HepG2 (cell line): ENCODE data around the gene SEC61G. TPM values are rescaled to one million over a fixed set of nuclear protein-coding genes. Genes with fewer than 3 reads are reported as not detected.

ENCODE experiments used
- BCL3 ChIP-seq: sonication (generic); formaldehyde crosslinking; IDR thresholded peaks from 2 replicates; pipeline ENCODE4 v1.5.1; 2020; ENCODE audit warnings: mild to moderate bottlenecking, missing genetic modification reagents, moderate library complexity
- DBP ChIP-seq: sonication (generic); formaldehyde crosslinking; IDR thresholded peaks from 2 replicates; pipeline ENCODE4 v1.4.0; 2020; ENCODE audit warnings: missing genetic modification reagents; ENCODE audit errors: not compliant biosample characterization
- HBP1 ChIP-seq: IDR thresholded peaks from 2 replicates; pipeline ENCODE4 v1.6.1; 2016; ENCODE audit warnings: low read depth, control low read depth
- KDM3A ChIP-seq: IDR thresholded peaks from 2 replicates; pipeline ENCODE4 v1.6.1; 2018; ENCODE audit warnings: low read depth, missing compliant biosample characterization
- LBX2 ChIP-seq: sonication (generic); formaldehyde crosslinking; IDR thresholded peaks from 2 replicates; pipeline ENCODE4 v1.5.0; 2020; ENCODE audit warnings: missing genetic modification reagents, mild to moderate bottlenecking, borderline replicate concordance
- NR0B2 ChIP-seq: sonication (generic); formaldehyde crosslinking; IDR thresholded peaks from 2 replicates; pipeline ENCODE4 v1.4.0; 2020; ENCODE audit warnings: mild to moderate bottlenecking, missing genetic modification reagents
- PAX8 ChIP-seq: sonication (generic); formaldehyde crosslinking; IDR thresholded peaks from 2 replicates; pipeline ENCODE4 v1.8.0; 2022; ENCODE audit warnings: mild to moderate bottlenecking, missing genetic modification reagents, borderline replicate concordance
- RXRA ChIP-seq: sonication (generic); formaldehyde crosslinking; IDR thresholded peaks from 2 replicates; pipeline ENCODE4 v1.5.1; 2020; ENCODE audit warnings: missing genetic modification reagents
- SCMH1 ChIP-seq: sonication (generic); formaldehyde crosslinking; IDR thresholded peaks from 2 replicates; pipeline ENCODE4 v1.9.0; 2021; ENCODE audit warnings: missing genetic modification reagents, mild to moderate bottlenecking, borderline replicate concordance
- SMARCE1 ChIP-seq: fragments of 450-650 bp; IDR thresholded peaks from 2 replicates; pipeline ENCODE4 v1.6.1; 2017; ENCODE audit warnings: borderline replicate concordance
- SOX6 ChIP-seq, 2 experiments: fragments of 450-650 bp in 1 of 2; sonication (generic) in 1 of 2; formaldehyde crosslinking in 1 of 2; IDR thresholded peaks; 2 replicates each; pipeline versions ENCODE4 v1.4.0 to v1.6.1; 2017 to 2020; ENCODE audit warnings: antibody characterized with exemption in 1 of 2, mild to moderate bottlenecking in 1 of 2, missing genetic modification reagents in 1 of 2
- ZBTB10 ChIP-seq: sonication (generic); formaldehyde crosslinking; IDR thresholded peaks from 2 replicates; pipeline ENCODE4 v1.4.0; 2020; ENCODE audit warnings: missing genetic modification reagents, borderline replicate concordance
- ZBTB7B ChIP-seq: sonication (generic); formaldehyde crosslinking; IDR thresholded peaks from 2 replicates; pipeline ENCODE4 v1.4.0; 2020; ENCODE audit warnings: missing genetic modification reagents
- polyA plus RNA-seq, 8 experiments: library from polyadenylated mRNA; depleted of rRNA in 3 of 8; stranded (reverse) in 7 of 8; unstranded in 1 of 8; fragments of >200 nt; fragmentation: Illumina TruSeq in 4 of 8; extraction: Trizol in 4 of 8; gene quantifications; 2 replicates each; pipeline versions ENCODE4 v1.2.1 to v1.2.3, GENCODE V29; 2011 to 2016; ENCODE audit warnings: low read depth in 4 of 8, missing spikeins in 1 of 8, mixed read lengths in 1 of 8; ENCODE audit not compliant: insufficient read depth in 1 of 8
- total RNA-seq, 5 experiments: library from RNA; depleted of rRNA; stranded (reverse); fragments of >200 nt; fragmentation: Illumina TruSeq; extraction: Trizol; gene quantifications; 2 replicates each; pipeline ENCODE4 v1.2.3, GENCODE V29; 2016; ENCODE audit warnings: low read depth in 1 of 5
- TF ChIP-seq, protein P1 (sequence below): sonication (generic); formaldehyde crosslinking; IDR thresholded peaks from 2 replicates; pipeline ENCODE4 v1.4.0; 2020; ENCODE audit warnings: mild to moderate bottlenecking, missing genetic modification reagents

The SEC61G gene
- total and polyA plus RNA-seq, 2 of the 13 experiments (the other 11 are each of a cell fraction or from before 2014, with no cell fraction given), result 126 to 328 TPM

DNA sequence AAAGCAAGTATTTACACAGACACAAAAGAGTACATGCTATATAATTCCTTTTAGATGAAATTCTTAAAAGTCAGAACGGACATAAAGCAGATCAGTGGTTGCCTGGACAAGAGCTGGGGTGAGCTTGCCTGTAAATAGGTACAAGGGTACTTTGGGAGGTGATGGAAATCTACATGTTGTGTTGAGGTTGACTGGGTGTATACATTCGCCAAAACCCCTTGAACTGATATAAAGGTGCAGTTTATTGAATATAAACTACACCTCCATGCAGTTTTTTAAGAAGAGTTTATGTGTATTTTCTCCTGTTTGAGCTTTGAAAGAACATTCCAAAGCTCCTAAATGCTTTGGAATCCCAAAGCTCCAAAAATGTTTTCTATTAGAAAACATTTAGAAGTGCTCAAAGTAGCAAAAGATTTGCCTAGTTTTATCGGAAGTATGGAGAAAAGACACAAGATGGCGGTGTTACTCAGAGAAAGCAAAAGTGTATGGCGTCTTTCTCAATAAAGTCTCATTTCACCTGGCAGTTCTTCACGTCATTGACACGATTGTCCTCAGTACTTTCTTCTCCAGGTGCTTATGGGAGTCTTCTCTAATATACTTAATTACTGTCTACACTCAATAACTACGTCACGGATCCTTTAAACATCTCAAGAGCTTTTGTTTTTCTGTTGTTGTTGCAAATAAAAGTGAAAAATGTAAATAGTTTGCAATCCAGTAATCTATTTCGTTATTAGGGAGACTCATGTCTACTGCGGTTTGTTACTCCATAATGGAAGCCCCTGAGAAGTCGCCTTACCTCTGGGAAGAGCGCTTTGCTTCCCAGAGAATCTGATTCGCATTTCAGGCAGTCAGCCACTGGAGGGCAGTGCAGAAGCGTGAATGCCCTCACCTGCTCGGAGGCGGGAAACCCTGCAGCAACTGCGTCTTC is 14.7 kb upstream of the SEC61G start (continued):
- TF ChIP-seq ZBTB10 (CRISPR knock-in tag) (no peak), BCL3 (CRISPR knock-in tag) (0 out of 2 replicates have a peak, but pooled peaks have one; percentile 29), HBP1 (CRISPR knock-in tag) (no peak), DBP (CRISPR knock-in tag) (no peak), ZBTB7B (CRISPR knock-in tag) (no peak), SOX6 (IDR thresholded peaks at IDR 0.05) (no peak), SOX6 (CRISPR knock-in tag; IDR thresholded peaks at IDR 0.05) (no peak), SMARCE1 (no peak), PAX8 (CRISPR knock-in tag) (no peak), KDM3A (CRISPR knock-in tag) (no peak), RXRA (CRISPR knock-in tag) (peak; percentile 26; the same call in 1 of the 2 replicates), SCMH1 (CRISPR knock-in tag) (no peak), LBX2 (CRISPR knock-in tag) (no peak), NR0B2 (CRISPR knock-in tag) (no peak)
- TF ChIP-seq, protein P1, sequence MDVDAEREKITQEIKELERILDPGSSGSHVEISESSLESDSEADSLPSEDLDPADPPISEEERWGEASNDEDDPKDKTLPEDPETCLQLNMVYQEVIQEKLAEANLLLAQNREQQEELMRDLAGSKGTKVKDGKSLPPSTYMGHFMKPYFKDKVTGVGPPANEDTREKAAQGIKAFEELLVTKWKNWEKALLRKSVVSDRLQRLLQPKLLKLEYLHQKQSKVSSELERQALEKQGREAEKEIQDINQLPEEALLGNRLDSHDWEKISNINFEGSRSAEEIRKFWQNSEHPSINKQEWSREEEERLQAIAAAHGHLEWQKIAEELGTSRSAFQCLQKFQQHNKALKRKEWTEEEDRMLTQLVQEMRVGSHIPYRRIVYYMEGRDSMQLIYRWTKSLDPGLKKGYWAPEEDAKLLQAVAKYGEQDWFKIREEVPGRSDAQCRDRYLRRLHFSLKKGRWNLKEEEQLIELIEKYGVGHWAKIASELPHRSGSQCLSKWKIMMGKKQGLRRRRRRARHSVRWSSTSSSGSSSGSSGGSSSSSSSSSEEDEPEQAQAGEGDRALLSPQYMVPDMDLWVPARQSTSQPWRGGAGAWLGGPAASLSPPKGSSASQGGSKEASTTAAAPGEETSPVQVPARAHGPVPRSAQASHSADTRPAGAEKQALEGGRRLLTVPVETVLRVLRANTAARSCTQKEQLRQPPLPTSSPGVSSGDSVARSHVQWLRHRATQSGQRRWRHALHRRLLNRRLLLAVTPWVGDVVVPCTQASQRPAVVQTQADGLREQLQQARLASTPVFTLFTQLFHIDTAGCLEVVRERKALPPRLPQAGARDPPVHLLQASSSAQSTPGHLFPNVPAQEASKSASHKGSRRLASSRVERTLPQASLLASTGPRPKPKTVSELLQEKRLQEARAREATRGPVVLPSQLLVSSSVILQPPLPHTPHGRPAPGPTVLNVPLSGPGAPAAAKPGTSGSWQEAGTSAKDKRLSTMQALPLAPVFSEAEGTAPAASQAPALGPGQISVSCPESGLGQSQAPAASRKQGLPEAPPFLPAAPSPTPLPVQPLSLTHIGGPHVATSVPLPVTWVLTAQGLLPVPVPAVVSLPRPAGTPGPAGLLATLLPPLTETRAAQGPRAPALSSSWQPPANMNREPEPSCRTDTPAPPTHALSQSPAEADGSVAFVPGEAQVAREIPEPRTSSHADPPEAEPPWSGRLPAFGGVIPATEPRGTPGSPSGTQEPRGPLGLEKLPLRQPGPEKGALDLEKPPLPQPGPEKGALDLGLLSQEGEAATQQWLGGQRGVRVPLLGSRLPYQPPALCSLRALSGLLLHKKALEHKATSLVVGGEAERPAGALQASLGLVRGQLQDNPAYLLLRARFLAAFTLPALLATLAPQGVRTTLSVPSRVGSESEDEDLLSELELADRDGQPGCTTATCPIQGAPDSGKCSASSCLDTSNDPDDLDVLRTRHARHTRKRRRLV, result no peak
